CD4-positive, alpha-beta T cell treated with Interferon gamma for 1 hour (primary cell): ENCODE results near the gene MED1.

ENCODE experiments used
- DNase-seq: peaks from one replicate; pipeline ENCODE4 v3.0.0-alpha.2; 2020

Gene MED1

GRCh38 chr17:39361064-39361463 is 90.0 kb downstream of the MED1 start:
- DNase-seq, result no peak

- DNase-seq, result no peak
Observed at GRCh38 chr17:39360537-39360936, 90.5 kb downstream of the MED1 start.

- DNase-seq, result no peak
Observed at GRCh38 chr17:39359994-39360393, 91.1 kb downstream of the MED1 start.

- no peak for DNase-seq
Observed at GRCh38 chr17:39357986-39358385, 93.1 kb downstream of the MED1 start.

GRCh38 chr17:39357488-39357887 is 93.6 kb downstream of the MED1 start:
- no peak for DNase-seq
